NT2/D1 (cell line): ENCODE measurements around the gene ARID1B.

Source experiments
- DNase-seq: peaks from one replicate; pipeline ENCODE4 v3.0.0-alpha.2; 2011; ENCODE audit warnings: low read depth, low spot score
- H3K27me3 ChIP-seq: 2 replicates; pipeline ENCODE4 v1.6.0; 2011; ENCODE audit warnings: mild to moderate bottlenecking; ENCODE audit not compliant: insufficient read length, insufficient read depth
- H3K36me3 ChIP-seq: 2 replicates; pipeline ENCODE4 v1.6.1; 2011; ENCODE audit warnings: mild to moderate bottlenecking, low read length, mixed read lengths; ENCODE audit not compliant: insufficient read depth, insufficient read length
- H3K4me1 ChIP-seq: 2 replicates; pipeline ENCODE4 v1.5.1; 2011; ENCODE audit not compliant: insufficient read depth, insufficient read length
- H3K4me3 ChIP-seq: 2 replicates; pipeline ENCODE4 v1.5.1; 2011; ENCODE audit warnings: low read depth; ENCODE audit not compliant: insufficient read length
- H3K9ac ChIP-seq: 2 replicates; pipeline ENCODE4 v1.6.0; 2011; ENCODE audit warnings: low read depth; ENCODE audit not compliant: insufficient read length
- H3K9me3 ChIP-seq: 2 replicates; pipeline ENCODE4 v1.5.1; 2011; ENCODE audit warnings: mild to moderate bottlenecking, low read length; ENCODE audit not compliant: insufficient read depth
- SUZ12 ChIP-seq: IDR thresholded peaks from 2 replicates; pipeline ENCODE4 v1.6.1; 2011; ENCODE audit not compliant: insufficient read length, insufficient read depth; ENCODE audit errors: extremely low read depth
- YY1 ChIP-seq: IDR thresholded peaks from 2 replicates; pipeline ENCODE4 v1.6.1; 2011; ENCODE audit not compliant: insufficient read length, insufficient read depth
- ZNF274 ChIP-seq: IDR thresholded peaks from 2 replicates; pipeline ENCODE4 v1.6.1; 2011; ENCODE audit warnings: mild to moderate bottlenecking, low read depth, low read length

The ARID1B gene

GRCh38 chr6:157083343-157083742, 306.2 kb downstream of the ARID1B start:
- Histone ChIP-seq H3K27me3 (no peaks in the 10 kb centered on the region), H3K9ac (no peak overlapping the region), H3K4me1 (no peaks in the 10 kb centered on the region), H3K4me3 (no peak overlapping the region), H3K36me3 (peaks cover 12% of the 10 kb centered on the region), H3K9me3 (no peaks in the 10 kb centered on the region)
- DNase-seq = no peak
- TF ChIP-seq SUZ12 (no peak), ZNF274 (no peak), YY1 (no peak)

- Histone ChIP-seq H3K27me3 (no peaks in the 10 kb centered on the region), H3K9ac (no peak overlapping the region), H3K4me3 (no peak overlapping the region), H3K9me3 (no peaks in the 10 kb centered on the region), H3K4me1 (no peaks in the 10 kb centered on the region), H3K36me3 (peaks cover 12% of the 10 kb centered on the region)
- DNase-seq = no peak
- TF ChIP-seq ZNF274 (no peak), SUZ12 (no peak), YY1 (no peak)
These were observed 309.5 kb downstream of the ARID1B start for GRCh38 chr6:157086632-157087031.

GRCh38 chr6:157087974-157088373, 310.8 kb downstream of the ARID1B start:
- DNase-seq = no peak
- no peak for TF ChIP-seq SUZ12
- TF ChIP-seq ZNF274 = no peak
- no peak for TF ChIP-seq YY1
- peaks cover 12% of the 10 kb centered on the region for H3K36me3 ChIP-seq

GRCh38 chr6:157088841-157089240, 311.7 kb downstream of the ARID1B start:
- H3K36me3 ChIP-seq = peaks cover 12% of the 10 kb centered on the region
- H3K9me3 ChIP-seq = no peaks in the 10 kb centered on the region
- no peak for TF ChIP-seq YY1
- no peak for TF ChIP-seq ZNF274
- no peak for TF ChIP-seq SUZ12
- H3K27me3 ChIP-seq = no peaks in the 10 kb centered on the region
- DNase-seq = no peak
- H3K4me1 ChIP-seq = no peaks in the 10 kb centered on the region
- H3K4me3 ChIP-seq = no peak overlapping the region
- H3K9ac ChIP-seq = no peak overlapping the region

More at GRCh38 chr6:157087974-157088373, 310.8 kb downstream of the ARID1B start:
- Histone ChIP-seq H3K9me3 (no peaks in the 10 kb centered on the region), H3K27me3 (no peaks in the 10 kb centered on the region), H3K4me1 (no peaks in the 10 kb centered on the region), H3K9ac (no peak overlapping the region), H3K4me3 (no peak overlapping the region)

GRCh38 chr6:157089258-157089657, 312.1 kb downstream of the ARID1B start:
- Histone ChIP-seq H3K36me3 (peaks cover 12% of the 10 kb centered on the region), H3K9me3 (no peaks in the 10 kb centered on the region), H3K4me3 (no peak overlapping the region), H3K9ac (no peak overlapping the region), H3K4me1 (no peaks in the 10 kb centered on the region), H3K27me3 (no peaks in the 10 kb centered on the region)
- TF ChIP-seq SUZ12 (no peak), ZNF274 (no peak), YY1 (no peak)
- peak; percentile 75 for DNase-seq

- no peaks in the 10 kb centered on the region for H3K9me3 ChIP-seq
- peak; percentile 23 for DNase-seq
- H3K4me1 ChIP-seq = no peaks in the 10 kb centered on the region
- TF ChIP-seq SUZ12 = no peak
- no peak for TF ChIP-seq ZNF274
- no peak for TF ChIP-seq YY1
- H3K4me3 ChIP-seq = no peak overlapping the region
- peaks cover 7% of the 10 kb centered on the region for H3K36me3 ChIP-seq
- no peak overlapping the region for H3K9ac ChIP-seq
- no peaks in the 10 kb centered on the region for H3K27me3 ChIP-seq
These were observed 312.7 kb downstream of the ARID1B start for GRCh38 chr6:157089851-157090250.

- Histone ChIP-seq H3K27me3 (no peaks in the 10 kb centered on the region), H3K9me3 (no peaks in the 10 kb centered on the region), H3K4me1 (no peaks in the 10 kb centered on the region), H3K4me3 (no peak overlapping the region), H3K36me3 (no peaks in the 10 kb centered on the region), H3K9ac (no peak overlapping the region)
- no peak for TF ChIP-seq SUZ12
- TF ChIP-seq ZNF274 = no peak
- no peak for TF ChIP-seq YY1
- no peak for DNase-seq
These were observed 313.6 kb downstream of the ARID1B start for GRCh38 chr6:157090736-157091135.

GRCh38 chr6:157091243-157091642, 314.1 kb downstream of the ARID1B start:
- TF ChIP-seq YY1 (no peak), SUZ12 (no peak), ZNF274 (no peak)
- Histone ChIP-seq H3K9me3 (no peaks in the 10 kb centered on the region), H3K9ac (no peak overlapping the region), H3K4me3 (no peak overlapping the region), H3K4me1 (no peaks in the 10 kb centered on the region), H3K27me3 (no peaks in the 10 kb centered on the region), H3K36me3 (no peaks in the 10 kb centered on the region)
- no peak for DNase-seq
